Transverse colon (tissue), 4 donors: ENCODE data around the gene DHRS13. TPM values are rescaled to one million over a fixed set of nuclear protein-coding genes. Genes with fewer than 3 reads are reported as not detected.

Experiments used
- DNase-seq: peaks from one replicate; pipeline ENCODE4 v3.0.0-alpha.2; 2019
- H3K27ac ChIP-seq, 4 donors: fragments of 200-600 bp; sonication (generic); 2 replicates each; pipeline ENCODE4 v1.5.1; 2016 to 2018; ENCODE audit warnings: inconsistent platforms in 4 of 4
- H3K27me3 ChIP-seq: fragments of 200-600 bp; sonication (generic); 2 replicates; pipeline ENCODE4 v1.5.1; 2017; ENCODE audit warnings: inconsistent platforms
- H3K36me3 ChIP-seq, 4 donors: fragments of 200-600 bp; sonication (generic); 2 replicates each; pipeline ENCODE4 v1.5.1; 2017 to 2019; ENCODE audit warnings: inconsistent platforms in 4 of 4
- H3K4me1 ChIP-seq, 4 donors: fragments of 200-600 bp; sonication (generic); 2 replicates each; pipeline ENCODE4 v1.5.1; 2017 to 2020; ENCODE audit warnings: inconsistent platforms in 4 of 4
- H3K4me3 ChIP-seq, 4 donors: fragments of 200-600 bp; sonication (generic); 1 replicate in 1 of 4; 2 replicates in 3 of 4; pipeline versions ENCODE4 v1.5.1 to v1.6.1; 2017 to 2019; ENCODE audit warnings: inconsistent platforms in 4 of 4
- H3K9me3 ChIP-seq, 2 donors: fragments of 200-600 bp; sonication (generic); 2 replicates each; pipeline ENCODE4 v1.5.1; 2017 to 2019; ENCODE audit warnings: inconsistent platforms in 2 of 2
- EP300 ChIP-seq: sonication (generic); formaldehyde crosslinking; IDR thresholded peaks from one replicate; pipeline ENCODE4 v1.6.1; 2017; ENCODE audit warnings: antibody characterized with exemption, low read depth
- POLR2A ChIP-seq: fragments of 450-650 bp; IDR thresholded peaks from one replicate; pipeline ENCODE4 v1.6.1; 2016; ENCODE audit warnings: antibody characterized with exemption, mild to moderate bottlenecking, moderate library complexity
- POLR2AphosphoS5 ChIP-seq, 3 donors: sonication (generic); formaldehyde crosslinking; IDR thresholded peaks; one replicate each; pipeline ENCODE4 v1.6.1; 2016; ENCODE audit warnings: antibody characterized with exemption in 3 of 3
- WGBS, 2 donors: methylation state at CpG; one replicate each; pipeline ENCODE4 v1.1.5; 2018; ENCODE audit warnings: low coverage in 1 of 2; 5-methylcytosine and 5-hydroxymethylcytosine counted together
- in situ Hi-C, 4 donors: fragments of 200-750 bp; cut with MboI; loops; one replicate each; pipeline versions ENCODE4 v1.15.0 to v1.15.1; 2017; ENCODE audit warnings: low sequenced_read_pairs in 3 of 4, low pct_ligation_motif_present in 1 of 4, low pct_unique_long_range_greater_than_20kb in 1 of 4
- intact Hi-C: fragments of 100-400 bp; cut with DNase I; formaldehyde crosslinking; loops from one replicate; pipeline ENCODE4 v1.15.1; 2023; ENCODE audit warnings: low total_unique reads
- total RNA-seq, 4 donors: library from RNA; depleted of rRNA; stranded (reverse); fragments of >200 nt; gene quantifications; one replicate each; pipeline ENCODE4 v1.1.0, GENCODE V29; 2016
- TF ChIP-seq, protein P1 (sequence below), 5 experiments: fragments of 200-600 bp in 3 of 5; fragments of 450-650 bp in 2 of 5; sonication (generic) in 3 of 5; IDR thresholded peaks; 1 replicate in 2 of 5; 2 replicates in 3 of 5; pipeline ENCODE4 v1.5.1; 2016 to 2017; ENCODE audit warnings: antibody characterized with exemption in 5 of 5, inconsistent platforms in 3 of 5, mild to moderate bottlenecking in 2 of 5, moderate library complexity in 1 of 5

The DHRS13 gene
- total RNA-seq, 4 donors from 2014 or later: 2.2 to 6.5 (median 6.0) TPM

DNA sequence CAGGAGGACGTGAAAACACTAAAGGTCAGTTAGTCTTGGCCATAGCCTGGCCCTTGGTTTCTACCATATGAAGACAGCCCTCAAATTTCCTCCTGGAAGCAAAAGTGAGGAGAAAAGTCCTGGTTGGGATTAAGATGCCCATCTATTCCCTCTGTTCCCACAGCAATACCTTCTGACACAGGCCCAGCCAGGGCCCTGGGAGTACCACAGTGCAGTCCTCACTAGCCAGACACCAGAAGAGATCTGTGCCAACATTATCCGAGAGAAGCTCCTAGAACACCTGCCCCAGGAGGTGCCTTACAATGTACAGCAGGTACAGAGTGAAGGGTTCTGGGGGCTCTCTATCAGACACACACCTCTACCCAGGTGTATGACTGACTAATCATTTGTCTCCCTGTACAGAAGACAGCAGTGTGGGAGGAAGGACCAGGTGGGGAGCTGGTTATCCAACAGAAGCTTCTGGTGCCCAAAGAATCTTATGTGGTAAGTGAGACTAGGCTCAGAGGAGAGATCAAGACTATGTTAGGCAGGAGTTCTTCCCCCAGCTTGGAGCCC, 44.0 kb downstream of the DHRS13 start:
- TF ChIP-seq EP300 (no peak), POLR2AphosphoS5 (IDR thresholded peaks at IDR 0.05) (no peak), POLR2A (no peak)
- TF ChIP-seq, protein P1, sequence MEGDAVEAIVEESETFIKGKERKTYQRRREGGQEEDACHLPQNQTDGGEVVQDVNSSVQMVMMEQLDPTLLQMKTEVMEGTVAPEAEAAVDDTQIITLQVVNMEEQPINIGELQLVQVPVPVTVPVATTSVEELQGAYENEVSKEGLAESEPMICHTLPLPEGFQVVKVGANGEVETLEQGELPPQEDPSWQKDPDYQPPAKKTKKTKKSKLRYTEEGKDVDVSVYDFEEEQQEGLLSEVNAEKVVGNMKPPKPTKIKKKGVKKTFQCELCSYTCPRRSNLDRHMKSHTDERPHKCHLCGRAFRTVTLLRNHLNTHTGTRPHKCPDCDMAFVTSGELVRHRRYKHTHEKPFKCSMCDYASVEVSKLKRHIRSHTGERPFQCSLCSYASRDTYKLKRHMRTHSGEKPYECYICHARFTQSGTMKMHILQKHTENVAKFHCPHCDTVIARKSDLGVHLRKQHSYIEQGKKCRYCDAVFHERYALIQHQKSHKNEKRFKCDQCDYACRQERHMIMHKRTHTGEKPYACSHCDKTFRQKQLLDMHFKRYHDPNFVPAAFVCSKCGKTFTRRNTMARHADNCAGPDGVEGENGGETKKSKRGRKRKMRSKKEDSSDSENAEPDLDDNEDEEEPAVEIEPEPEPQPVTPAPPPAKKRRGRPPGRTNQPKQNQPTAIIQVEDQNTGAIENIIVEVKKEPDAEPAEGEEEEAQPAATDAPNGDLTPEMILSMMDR (IDR thresholded peaks at IDR 0.05): no peak
- Histone ChIP-seq H3K27me3 (no peaks in the 10 kb centered on the region), H3K9me3 (no peaks in the 10 kb centered on the region), H3K4me1 (peaks cover 6 to 17% (median 13%) of the 10 kb centered on the region in 4 donors), H3K27ac (no peak overlapping the region), H3K4me3 (no peak overlapping the region), H3K36me3 (peaks cover 0 to 19% (median 9%) of the 10 kb centered on the region in 4 donors)
- WGBS, 2 donors: 17 to 69% methylated on average over 1 to 2 of the region's 2 CpGs
- DNase-seq: no peak
- intact Hi-C loops: no loop called here
- in situ Hi-C loops: no loop called here

DNA sequence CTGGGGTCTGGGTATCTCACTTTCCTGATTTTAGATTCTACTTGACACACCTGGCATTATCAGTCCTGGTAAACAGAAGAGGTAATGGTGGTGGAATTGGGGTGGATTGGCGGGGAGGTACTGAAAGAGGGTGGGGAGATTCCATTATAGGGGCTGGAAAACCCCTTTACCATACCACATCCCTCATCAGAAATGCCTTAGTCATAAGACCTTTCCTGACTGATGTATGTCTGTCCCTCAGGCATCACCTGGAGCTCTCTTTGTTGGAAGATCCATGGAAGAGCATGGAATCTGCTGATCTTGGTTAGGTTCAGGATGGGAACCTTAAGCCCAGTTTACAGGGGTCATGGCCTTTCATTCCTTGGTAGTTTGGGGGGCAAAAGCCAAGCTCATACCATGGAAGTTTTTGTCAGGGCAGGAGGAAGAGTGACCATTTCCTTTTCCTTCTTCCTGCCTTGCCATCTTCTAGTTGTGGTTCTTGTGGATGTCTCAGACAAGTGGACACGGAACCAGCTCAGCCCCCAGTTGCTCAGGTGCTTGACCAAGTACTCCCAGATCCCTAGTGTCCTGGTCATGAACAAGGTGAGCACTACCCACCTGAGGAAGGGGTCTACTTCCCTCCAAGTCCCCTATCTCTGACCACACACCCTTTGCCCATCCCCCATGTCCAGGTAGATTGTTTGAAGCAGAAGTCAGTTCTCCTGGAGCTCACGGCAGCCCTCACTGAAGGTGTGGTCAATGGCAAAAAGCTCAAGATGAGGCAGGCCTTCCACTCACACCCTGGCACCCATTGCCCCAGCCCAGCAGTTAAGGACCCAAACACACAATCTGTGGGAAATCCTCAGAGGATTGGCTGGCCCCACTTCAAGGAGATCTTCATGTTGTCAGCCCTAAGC, 44.7 kb downstream of the DHRS13 start:
- in situ Hi-C loops: no loop called here

DNA sequence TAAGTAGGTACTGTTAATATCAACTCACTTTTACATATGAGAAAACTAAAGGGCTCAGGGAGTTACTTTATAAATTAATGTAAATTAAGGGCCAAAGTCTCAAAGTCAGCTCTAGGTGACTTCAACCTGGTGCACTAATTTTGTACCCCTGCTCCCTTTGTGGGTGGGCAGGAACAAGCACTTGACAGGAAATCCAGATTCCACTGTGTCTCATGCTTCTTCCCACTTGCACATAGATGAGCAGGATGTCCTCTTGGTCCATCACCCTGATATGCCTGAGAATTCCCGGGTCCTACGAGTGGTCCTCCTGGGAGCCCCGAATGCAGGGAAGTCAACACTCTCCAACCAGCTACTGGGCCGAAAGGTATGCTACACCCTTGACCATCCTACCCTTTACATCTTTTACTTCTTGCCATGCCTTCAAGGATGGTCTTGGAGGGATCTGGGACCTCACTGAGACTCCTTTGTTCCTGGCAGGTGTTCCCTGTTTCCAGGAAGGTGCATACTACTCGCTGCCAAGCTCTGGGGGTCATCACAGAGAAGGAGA, 46.8 kb downstream of the DHRS13 start:
- no peak overlapping the region for H3K4me3 ChIP-seq
- H3K27me3 ChIP-seq: no peaks in the 10 kb centered on the region
- 79 to 90% methylated on average over 2 to 5 of the region's 5 CpGs for WGBS, 2 donors
- no peaks in the 10 kb centered on the region for H3K9me3 ChIP-seq
- intact Hi-C loops: no loop called here
- peaks cover 0 to 19% (median 9%) of the 10 kb centered on the region in 4 donors for H3K36me3 ChIP-seq
- no peak for DNase-seq
- in situ Hi-C loops: no loop called here
- H3K27ac ChIP-seq: no peak overlapping the region
- peaks cover 6 to 13% (median 11%) of the 10 kb centered on the region in 4 donors for H3K4me1 ChIP-seq
- no peak for TF ChIP-seq POLR2AphosphoS5 (IDR thresholded peaks at IDR 0.05)

More for the DNA sequence above, 44.7 kb downstream of the DHRS13 start:
- H3K9me3 ChIP-seq: no peaks in the 10 kb centered on the region
- H3K36me3 ChIP-seq: peaks cover 0 to 19% (median 9%) of the 10 kb centered on the region in 4 donors
- intact Hi-C loops: no loop called here
- no peak for TF ChIP-seq POLR2A
- no peak for TF ChIP-seq POLR2AphosphoS5 (IDR thresholded peaks at IDR 0.05)
- TF ChIP-seq, protein P1 (IDR thresholded peaks at IDR 0.05): no peak
- TF ChIP-seq EP300: no peak
- H3K4me3 ChIP-seq: no peak overlapping the region
- H3K27ac ChIP-seq: no peak overlapping the region
- peaks cover 6 to 17% (median 13%) of the 10 kb centered on the region in 4 donors for H3K4me1 ChIP-seq
- 83 to 91% methylated on average over 1 to 3 of the region's 3 CpGs for WGBS, 2 donors
- no peak for DNase-seq
- H3K27me3 ChIP-seq: no peaks in the 10 kb centered on the region

DNA sequence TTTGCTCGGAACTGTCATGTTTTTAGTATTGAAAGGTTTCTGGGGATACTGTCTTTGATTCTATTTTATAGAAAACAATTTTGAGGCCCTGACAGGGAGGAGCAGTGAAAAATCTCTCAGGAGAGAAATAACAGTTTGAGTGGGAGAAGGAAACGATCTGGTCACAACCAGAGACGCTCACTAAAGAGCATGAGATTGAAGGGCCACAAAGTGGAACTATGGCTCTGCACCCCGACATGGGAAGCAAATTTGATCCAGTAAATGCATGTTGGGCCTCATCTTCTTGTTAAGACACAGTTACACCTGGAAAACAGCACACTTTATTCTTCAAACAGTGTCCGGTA, 47.6 kb downstream of the DHRS13 start:
- no peak for DNase-seq
- H3K36me3 ChIP-seq: peaks cover 0 to 14% (median 6%) of the 10 kb centered on the region in 4 donors
- peaks cover 6 to 13% (median 11%) of the 10 kb centered on the region in 4 donors for H3K4me1 ChIP-seq
- intact Hi-C loops (no loop called here), in situ Hi-C loops (no loop called here)
- H3K4me3 ChIP-seq: peak overlapping the region; percentile 54 to 81 (median 65)
- 13 to 14% methylated on average over 4 to 5 of the region's 5 CpGs for WGBS, 2 donors
- TF ChIP-seq POLR2A (no peak), POLR2AphosphoS5 (IDR thresholded peaks at IDR 0.05) (no peak), EP300 (no peak)
- TF ChIP-seq, protein P1 (IDR thresholded peaks at IDR 0.05): no peak
- H3K27me3 ChIP-seq: no peaks in the 10 kb centered on the region
- peak overlapping the region; percentile 76 to 85 (median 81) for H3K27ac ChIP-seq
- H3K9me3 ChIP-seq: no peaks in the 10 kb centered on the region
